ENCODE measurements around the gene CD200. TPM values are rescaled to one million over a fixed set of nuclear protein-coding genes. Genes with fewer than 3 reads are reported as not detected.
A peak's percentile ranks its signal among the peaks of the same experiment; 100 is the strongest.

The CD200 gene
- total RNA-seq, 1 donor from 2014 or later = 4.4 TPM

DNA sequence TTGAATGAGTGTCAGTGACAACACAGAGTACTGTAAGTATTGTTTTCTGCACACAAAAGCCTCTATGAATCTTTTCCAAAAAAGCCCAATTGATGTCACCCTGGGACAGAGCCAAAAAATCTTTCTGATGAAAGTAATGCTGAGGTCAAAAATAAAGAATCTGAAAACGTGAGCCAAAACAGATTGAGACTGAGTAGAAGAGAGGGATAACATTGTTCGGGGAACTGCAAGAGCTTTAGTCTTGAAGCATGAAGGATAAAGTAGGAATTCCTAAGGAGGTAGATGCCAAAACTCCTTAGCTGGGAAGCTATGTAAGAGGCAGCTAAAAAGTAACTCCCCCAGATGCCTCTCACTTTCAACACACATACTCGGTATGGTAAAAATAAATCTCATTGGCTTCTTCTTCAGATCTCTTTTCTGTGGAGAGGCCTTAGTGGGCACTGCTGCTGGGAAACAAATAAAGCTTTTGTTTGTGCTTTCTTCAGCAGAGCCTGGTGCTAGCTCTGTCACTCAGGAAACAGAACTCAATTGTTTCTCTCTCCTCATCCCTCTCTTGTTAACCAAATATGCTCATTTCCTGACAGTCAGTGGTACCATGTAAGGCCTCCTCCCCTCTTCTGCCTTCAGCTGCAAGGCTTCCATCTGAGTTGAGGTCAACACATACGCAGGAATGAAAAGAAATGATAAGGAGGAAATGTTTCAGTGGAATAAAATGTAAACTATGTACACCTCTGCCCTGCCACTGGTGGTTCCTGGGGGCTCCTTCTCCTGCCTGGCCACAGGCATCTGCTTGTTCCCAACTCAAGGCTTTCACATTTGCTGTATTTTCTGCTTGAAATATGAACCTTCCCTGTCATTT lies 58.1 kb downstream of the CD200 start:
- H3K4me1 ChIP-seq = peaks cover 37% of the 10 kb centered on the region
- H3K36me3 ChIP-seq = no peaks in the 10 kb centered on the region
- peak; percentile 72 to 87 for ATAC-seq
- H3K9me3 ChIP-seq = no peaks in the 10 kb centered on the region
- no peak for DNase-seq
- TF ChIP-seq, protein P1, sequence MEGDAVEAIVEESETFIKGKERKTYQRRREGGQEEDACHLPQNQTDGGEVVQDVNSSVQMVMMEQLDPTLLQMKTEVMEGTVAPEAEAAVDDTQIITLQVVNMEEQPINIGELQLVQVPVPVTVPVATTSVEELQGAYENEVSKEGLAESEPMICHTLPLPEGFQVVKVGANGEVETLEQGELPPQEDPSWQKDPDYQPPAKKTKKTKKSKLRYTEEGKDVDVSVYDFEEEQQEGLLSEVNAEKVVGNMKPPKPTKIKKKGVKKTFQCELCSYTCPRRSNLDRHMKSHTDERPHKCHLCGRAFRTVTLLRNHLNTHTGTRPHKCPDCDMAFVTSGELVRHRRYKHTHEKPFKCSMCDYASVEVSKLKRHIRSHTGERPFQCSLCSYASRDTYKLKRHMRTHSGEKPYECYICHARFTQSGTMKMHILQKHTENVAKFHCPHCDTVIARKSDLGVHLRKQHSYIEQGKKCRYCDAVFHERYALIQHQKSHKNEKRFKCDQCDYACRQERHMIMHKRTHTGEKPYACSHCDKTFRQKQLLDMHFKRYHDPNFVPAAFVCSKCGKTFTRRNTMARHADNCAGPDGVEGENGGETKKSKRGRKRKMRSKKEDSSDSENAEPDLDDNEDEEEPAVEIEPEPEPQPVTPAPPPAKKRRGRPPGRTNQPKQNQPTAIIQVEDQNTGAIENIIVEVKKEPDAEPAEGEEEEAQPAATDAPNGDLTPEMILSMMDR (IDR thresholded peaks at IDR 0.05) = no peak
- intact Hi-C loops (cut with DNase I) = no loop called here
- peak overlapping the region; percentile 66 for H3K27ac ChIP-seq
- no peaks in the 10 kb centered on the region for H3K27me3 ChIP-seq (ENCODE audit: low read depth)
- no peak overlapping the region for H3K4me3 ChIP-seq

DNA sequence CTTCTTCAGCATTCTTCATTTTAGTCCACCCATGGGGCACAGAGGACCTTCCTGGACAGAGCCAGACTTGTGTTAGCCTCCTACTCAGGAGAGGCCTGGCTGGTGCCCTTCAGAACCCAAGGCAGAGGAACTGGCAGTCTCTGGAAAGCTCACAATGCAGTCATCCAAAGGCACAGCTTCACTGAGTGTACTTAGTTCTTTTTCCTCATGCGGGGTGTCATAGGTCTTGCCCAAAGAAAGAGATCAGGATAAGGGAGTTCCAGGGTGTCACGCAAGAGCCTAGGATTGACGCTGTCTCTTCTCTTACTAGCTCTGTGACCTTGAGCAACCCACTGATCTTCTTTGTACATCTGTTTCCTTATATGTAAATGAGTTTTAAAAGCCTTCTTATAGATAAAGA lies 58.7 kb downstream of the CD200 start:
- intact Hi-C loops (cut with DNase I) = no loop called here
- TF ChIP-seq, protein P1 (IDR thresholded peaks at IDR 0.05) = no peak
- peaks cover 37% of the 10 kb centered on the region for H3K4me1 ChIP-seq
- ATAC-seq (peak; percentile 32 to 43), DNase-seq (no peak)
- H3K27me3 ChIP-seq (ENCODE audit: low read depth) = no peaks in the 10 kb centered on the region
- no peaks in the 10 kb centered on the region for H3K9me3 ChIP-seq
- no peak overlapping the region for H3K4me3 ChIP-seq
- H3K27ac ChIP-seq = peak overlapping the region; percentile 66
- H3K36me3 ChIP-seq = no peaks in the 10 kb centered on the region

DNA sequence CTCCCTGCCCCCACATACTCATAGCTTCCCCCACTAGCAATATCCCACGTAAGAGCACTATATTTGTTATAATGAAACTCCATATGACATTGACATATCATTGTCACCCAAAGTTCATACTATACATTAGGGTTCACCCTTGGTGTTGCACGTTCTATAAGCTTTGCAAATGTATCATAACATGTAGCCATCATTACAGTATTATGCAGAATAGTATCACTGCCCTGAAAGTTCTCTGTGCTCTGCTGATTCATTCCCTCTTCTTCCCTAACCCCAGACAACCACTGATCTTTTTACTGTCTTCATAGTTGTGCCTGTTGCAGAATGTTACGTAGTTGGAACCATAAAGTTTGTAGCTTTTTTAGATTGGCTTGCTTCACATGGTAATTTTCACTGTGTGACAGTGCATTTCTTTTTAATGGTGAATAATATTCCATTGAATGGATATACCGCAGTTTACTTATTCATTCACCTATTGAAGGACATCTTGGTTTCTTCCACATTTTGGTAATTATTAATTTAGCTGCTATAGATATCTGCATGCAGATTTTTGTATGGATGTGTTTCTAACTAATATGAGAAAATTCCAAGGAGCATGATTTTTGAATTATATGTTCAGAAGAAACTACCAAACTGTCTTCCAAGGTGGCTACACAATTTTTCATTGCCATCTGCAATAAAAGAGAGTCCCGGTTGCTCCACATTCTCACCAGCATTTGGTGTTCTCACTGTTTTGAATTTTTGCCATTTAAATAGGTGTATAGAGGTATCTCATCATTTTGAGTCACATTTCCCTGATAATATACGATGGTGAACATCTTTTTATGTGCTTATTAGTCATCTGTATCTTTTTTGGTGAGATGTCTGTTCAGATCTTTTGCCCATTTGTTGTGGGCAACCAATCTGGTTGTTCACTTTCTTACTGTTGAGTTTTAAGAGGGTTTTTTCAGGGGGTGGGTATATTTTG lies 59.7 kb downstream of the CD200 start:
- TF ChIP-seq, protein P1 (IDR thresholded peaks at IDR 0.05) = no peak
- Histone ChIP-seq H3K4me1 (peaks cover 37% of the 10 kb centered on the region), H3K9me3 (no peaks in the 10 kb centered on the region), H3K27ac (no peak overlapping the region), H3K27me3 (ENCODE audit: low read depth) (no peaks in the 10 kb centered on the region), H3K36me3 (no peaks in the 10 kb centered on the region), H3K4me3 (no peak overlapping the region)
- intact Hi-C loops (cut with DNase I) = no loop called here
- ATAC-seq = no peak
- DNase-seq = no peak

DNA sequence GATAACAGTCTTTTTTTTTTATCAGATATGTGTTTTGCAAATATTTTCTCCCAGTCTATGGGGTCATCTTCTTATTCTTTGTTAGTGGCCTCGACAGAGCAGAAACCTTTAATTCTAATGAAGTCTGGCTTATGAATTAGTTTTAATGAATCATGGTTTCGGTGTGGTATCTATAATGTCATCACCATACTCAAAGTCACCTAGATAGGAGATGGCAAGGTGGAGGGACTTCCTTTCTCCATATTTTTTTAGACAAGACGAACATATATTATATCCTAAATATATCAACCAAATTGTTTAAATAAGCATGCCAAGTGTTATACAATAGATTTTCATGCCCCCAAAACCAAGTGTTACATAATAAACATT lies 60.4 kb downstream of the CD200 start:
- Histone ChIP-seq H3K4me1 (peaks cover 37% of the 10 kb centered on the region), H3K9me3 (no peaks in the 10 kb centered on the region), H3K27me3 (ENCODE audit: low read depth) (no peaks in the 10 kb centered on the region), H3K36me3 (no peaks in the 10 kb centered on the region), H3K4me3 (no peak overlapping the region), H3K27ac (no peak overlapping the region)
- ATAC-seq (no peak), DNase-seq (no peak)
- TF ChIP-seq, protein P1 (IDR thresholded peaks at IDR 0.05) = no peak
- intact Hi-C loops (cut with DNase I) = no loop called here

DNA sequence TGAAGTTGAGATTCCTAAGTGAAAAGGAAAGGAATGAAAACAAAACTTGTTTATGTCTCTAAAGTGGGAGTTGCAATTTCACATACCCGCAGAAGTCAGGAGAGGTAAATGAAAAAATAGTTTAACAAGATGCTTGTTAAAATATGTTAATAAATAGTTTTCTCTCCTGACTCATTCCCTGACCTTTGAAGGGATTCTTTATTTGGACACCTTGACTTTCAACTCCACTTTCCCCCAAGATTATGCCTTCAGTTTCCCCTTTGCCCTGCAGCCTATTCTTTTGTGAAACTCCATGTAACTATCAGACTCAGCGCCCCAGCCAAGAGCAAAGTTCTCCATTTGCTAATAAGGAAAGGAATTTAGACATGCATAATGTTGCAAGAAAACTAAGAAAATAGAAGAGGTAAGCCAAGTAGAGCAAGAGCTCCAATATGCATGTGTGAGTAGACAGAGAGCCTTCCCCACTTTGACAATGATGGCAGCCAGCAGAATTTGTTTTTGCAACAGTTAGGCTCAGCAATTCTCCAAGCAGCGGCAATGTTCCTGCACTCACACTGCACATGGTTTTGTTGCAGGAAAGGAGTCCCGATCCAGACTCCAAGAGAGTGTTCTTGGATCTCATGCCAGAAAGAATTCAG lies 61.2 kb downstream of the CD200 start:
- Histone ChIP-seq H3K27ac (no peak overlapping the region), H3K4me3 (no peak overlapping the region), H3K9me3 (no peaks in the 10 kb centered on the region), H3K36me3 (no peaks in the 10 kb centered on the region), H3K4me1 (peaks cover 37% of the 10 kb centered on the region), H3K27me3 (ENCODE audit: low read depth) (no peaks in the 10 kb centered on the region)
- DNase-seq = no peak
- intact Hi-C loops (cut with DNase I) = no loop called here
- no peak for ATAC-seq
- TF ChIP-seq, protein P1 (IDR thresholded peaks at IDR 0.05) = no peak
